Activated CD4-positive, alpha-beta T cell treated with anti-CD3 and anti-CD28 coated beads, Interleukin-2, amount 50 U/mL, for 24 hours (primary cell): ENCODE results near the gene FAM114A2.

Experiments used
- DNase-seq, 2 donors: peaks; one replicate each; pipeline ENCODE4 v3.0.0-alpha.2; 2020; ENCODE audit warnings: low read depth in 1 of 2, low spot score in 1 of 2

FAM114A2 gene

GRCh38 chr5:153952057-153952456 lies 86.7 kb downstream of the FAM114A2 start:
- no peak for DNase-seq

- no peak for DNase-seq
These were observed 97.4 kb downstream of the FAM114A2 start for GRCh38 chr5:153941265-153941664.
